GM21447 (cell line): ENCODE data around the gene MYO5C.
"Not testable (repeated sequence)": the region's sequence is repeated elsewhere in the genome, so short reads cannot be mapped to it uniquely, and the experiment has no call there.

Experiments
- ATAC-seq: cut with Tn5 transposase; IDR thresholded peaks from one replicate; pipeline ENCODE4 v1.9.1; 2021; ENCODE audit not compliant: unreplicated experiment

MYO5C gene

GRCh38 chr15:52180196-52180835 is 115.3 kb downstream of the MYO5C start:
- peak; percentile 36 for ATAC-seq

DNA sequence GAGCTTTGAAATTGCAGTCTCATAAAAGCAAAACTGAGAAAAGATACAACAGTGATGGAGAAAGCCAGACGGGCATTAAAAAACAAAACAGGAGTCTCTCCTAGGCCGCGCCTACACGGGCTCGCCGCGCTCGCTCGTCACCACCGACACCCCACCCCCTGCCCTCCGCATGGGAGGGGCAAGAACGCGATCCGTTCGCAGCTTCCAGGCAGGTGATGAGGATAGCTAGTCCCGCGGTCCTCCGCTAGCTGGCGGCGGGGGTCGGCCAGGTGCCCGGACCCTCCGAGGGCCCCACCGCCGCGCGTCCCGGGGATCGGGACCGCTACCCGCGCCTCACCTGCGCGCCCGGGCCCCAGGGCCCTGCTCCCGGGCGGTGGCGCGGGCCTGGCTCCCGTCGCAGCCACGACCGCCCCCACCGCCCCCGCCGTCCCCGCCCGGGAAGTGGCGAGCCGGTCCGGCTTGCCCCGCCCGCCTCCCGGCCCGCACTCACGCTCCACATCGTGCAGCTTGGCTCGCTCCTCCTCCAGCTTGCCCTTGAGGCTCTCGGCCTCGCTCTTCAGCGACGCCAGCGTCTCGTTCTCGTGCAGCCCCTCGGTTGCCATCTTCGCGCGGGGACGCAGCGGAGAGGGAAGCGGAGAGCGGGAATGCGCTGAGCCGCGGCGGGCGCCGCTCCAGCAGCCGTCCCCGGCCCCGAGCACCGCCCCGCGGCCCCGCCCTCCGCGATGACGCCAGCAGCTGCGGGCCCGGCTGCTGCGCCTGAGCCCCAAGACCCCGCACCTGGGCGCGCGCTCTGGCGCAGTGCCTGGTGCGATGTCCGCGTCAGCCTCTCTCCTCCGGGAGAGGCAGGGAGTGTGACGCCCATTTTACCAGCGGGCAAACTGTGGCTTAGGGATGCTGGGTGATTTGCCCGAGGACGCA is 116.1 kb downstream of the MYO5C start:
- peak; percentile 74 for ATAC-seq

DNA sequence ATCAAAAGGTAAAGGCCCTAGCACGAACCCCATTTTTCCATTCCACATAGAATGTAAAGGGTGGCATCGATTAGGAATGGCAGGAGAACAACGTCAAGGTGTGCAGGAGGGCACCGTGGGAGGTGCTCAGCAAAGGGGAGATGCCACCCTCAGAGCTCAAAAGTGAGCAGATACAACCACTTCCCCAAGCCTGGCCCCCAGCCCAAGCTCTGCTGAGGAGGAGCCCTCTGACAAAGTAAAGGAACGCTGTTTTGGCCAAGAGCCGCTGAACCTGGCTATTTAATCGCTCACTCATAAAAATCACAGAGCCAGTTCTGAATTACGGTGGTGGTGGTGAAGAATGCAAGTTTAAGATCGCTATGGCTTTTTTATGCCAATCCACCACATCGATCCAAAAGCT is 116.8 kb downstream of the MYO5C start:
- ATAC-seq = no peak

- no peak for ATAC-seq
Observed at GRCh38 chr15:52172869-52173268, 122.7 kb downstream of the MYO5C start.

- no peak for ATAC-seq
Observed at GRCh38 chr15:52171807-52172206, 123.8 kb downstream of the MYO5C start.

DNA sequence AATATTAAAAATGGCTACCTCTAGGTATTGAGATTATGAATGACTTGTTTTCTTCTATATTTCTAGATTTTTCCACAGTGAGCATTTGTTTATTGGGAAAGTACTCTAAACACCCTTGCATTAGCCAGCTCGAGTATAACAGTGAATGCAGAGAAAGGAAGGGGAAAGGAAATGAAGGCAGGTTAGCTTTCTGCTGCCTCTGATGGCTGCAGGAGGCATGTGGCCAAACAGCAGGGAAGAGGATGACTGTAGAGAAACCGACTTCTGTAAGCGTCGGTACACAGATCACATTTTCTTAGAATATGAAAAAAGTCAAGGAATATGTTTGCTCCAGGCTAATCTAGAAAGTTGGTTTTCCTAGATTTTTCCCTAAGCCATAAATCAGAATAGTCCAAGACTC is 124.2 kb downstream of the MYO5C start:
- ATAC-seq = no peak

GRCh38 chr15:52170199-52170598 is 125.4 kb downstream of the MYO5C start:
- not testable (repeated sequence) for ATAC-seq

DNA sequence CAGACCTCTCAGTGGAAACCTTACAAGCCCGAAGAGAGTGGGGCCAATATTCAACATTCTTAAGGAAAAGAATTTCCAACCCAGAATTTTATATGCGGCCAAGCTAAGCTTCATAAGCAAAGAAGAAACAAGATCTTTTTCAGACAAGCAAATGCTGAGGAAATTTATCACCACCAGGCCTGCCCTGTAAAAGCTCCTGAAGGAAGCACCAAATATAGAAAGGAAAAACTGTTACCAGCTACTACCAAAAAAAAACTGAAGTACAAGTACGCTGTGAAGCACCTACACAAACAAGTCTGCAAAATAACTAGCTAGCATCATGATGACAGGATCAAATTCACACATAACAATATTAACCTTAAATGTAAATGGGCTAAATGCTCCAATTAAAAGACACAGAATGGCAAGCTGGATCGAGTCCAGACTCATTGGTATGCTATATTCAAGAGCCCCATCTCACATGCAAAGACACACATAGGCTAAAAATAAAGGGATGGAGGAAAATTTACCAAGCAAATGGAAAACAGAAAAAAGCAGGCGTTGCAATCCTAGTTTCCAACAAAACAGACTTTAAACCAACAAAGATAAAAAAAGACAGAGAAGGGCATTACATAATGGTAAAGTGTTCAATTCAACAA is 130.0 kb downstream of the MYO5C start:
- not testable (repeated sequence) for ATAC-seq

DNA sequence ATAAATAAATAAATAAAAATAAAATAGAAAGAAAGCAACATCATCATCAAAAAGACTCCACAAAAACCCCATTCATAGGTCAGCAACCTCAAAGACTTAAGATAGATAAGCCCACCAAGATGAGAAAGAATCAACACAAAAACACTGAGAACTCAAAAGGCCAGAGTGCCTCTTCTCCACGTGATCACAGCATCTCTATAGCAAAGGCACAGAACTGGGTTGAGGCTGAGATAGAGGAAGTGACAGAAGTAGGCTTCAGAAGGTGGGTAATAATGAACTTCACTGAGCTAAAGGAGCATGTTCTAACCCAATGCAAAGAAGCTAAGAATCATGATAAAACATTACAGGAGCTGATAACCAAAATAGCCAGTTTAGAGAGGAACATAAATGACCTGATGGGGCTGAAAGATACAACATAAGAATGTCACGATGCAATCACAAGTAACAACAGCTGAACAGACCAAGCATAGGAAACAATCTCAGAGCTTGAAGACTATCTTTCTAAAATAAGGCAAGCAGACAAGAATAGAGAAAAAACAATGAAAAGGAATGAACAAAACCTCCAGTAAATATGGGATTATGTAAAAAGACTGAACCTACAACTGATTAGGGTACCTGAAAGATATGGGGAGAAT is 130.9 kb downstream of the MYO5C start:
- ATAC-seq = no peak

- no peak for ATAC-seq
Observed at GRCh38 chr15:52163321-52164190, 132.0 kb downstream of the MYO5C start.

GRCh38 chr15:52162876-52163275 is 132.7 kb downstream of the MYO5C start:
- no peak for ATAC-seq

DNA sequence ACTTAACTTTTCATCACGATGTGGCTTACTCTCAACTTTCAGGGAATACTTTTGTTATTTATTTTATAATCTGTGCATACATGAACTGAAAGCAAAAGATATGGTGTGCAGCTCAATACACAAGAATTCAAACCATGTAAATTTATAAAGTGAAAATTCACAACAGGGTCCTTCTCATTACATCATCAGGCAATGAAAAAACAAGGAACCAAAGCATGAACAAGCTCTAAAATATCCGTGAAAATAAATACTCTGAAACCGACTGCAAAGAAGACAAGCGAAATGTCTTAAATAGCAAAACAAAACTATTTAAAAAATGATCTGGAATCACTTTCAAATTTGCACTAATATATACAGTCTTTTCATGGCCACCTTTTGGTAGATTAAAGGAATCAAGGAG is 133.3 kb downstream of the MYO5C start:
- ATAC-seq = no peak

- no peak for ATAC-seq
Observed at GRCh38 chr15:52161406-52161966, 134.1 kb downstream of the MYO5C start.

DNA sequence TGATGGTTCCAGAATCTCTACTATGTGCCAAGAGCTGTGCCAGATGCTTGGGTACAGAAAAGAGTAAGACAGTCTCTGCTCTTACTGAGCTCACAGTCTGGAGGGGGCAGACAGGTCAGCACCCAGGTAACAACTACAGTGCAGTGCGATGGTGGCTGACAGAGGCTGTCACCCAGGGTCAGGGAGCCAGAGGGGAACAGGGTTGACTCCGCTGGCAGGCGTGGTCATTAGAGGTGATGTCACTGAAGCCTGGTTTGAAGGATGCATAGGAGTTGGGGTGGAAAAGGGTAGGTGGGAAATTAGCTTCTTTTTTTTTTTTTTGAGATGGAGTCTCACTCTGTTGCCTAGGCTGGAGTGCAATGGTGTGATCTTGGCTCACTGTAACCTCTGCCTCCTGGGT is 136.0 kb downstream of the MYO5C start:
- no peak for ATAC-seq

DNA sequence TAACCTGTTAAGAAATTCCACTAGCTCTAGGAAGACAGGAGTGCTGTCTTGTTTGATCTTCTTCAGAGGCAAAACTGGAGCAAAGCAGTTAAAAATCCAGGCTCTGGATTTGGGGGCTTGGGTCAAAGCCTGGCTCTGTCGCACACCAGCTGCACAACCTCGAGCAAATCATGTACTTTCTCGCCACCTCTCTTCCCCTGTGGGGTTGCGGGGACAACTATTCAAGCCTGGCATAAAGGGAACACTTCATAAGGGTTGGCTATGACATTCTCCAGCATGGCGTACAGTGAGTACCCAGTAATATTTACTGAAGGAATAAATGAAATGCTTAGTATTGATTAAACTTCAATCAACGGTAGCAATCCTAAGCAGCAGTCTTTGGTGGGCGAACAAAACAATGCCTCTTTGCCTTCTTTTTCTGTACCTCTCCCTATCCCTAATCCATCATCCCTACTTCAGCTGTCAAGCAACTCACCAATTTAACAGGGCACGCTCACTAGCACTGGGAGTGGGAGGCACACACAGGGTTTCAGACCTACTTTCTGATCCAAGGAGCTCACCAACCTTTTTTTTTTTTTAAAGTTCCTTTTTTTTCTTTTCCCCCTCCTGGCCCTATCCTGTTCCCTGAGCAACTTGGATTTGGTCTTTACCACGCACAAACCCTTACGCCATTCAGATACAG is 137.4 kb downstream of the MYO5C start:
- no peak for ATAC-seq

DNA sequence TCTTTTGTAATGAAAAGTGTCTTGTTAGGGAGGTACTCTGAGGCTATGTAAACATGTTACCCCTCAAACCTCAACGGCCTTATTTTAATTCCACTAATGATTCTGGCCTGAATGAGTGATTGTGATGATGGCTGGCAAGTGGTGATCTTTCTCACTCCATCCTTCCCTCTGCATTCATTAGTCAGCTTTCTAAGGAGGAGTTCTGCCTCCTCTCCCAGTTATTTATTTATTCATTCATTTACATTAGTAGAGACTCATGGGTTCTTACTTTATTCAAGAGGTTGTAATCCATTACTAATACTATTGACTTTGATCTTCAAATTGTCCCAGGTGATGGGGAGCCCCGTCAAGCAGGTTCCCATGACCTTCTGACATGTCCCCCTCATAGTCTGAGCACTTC is 139.7 kb downstream of the MYO5C start:
- no peak for ATAC-seq

GRCh38 chr15:52154896-52155865 is 140.4 kb downstream of the MYO5C start:
- ATAC-seq = no peak
